Choroid plexus epithelial cell (primary cell): ENCODE results near the gene PDE9A.

Experiments used
- DNase-seq: peaks from one replicate; pipeline ENCODE4 v3.0.0-alpha.2; 2010; ENCODE audit warnings: low read depth
- H3K4me3 ChIP-seq: 2 replicates; pipeline ENCODE4 v1.5.1; 2011; ENCODE audit warnings: low read depth, mild to moderate bottlenecking, control low read depth, low read length, moderate library complexity
- TF ChIP-seq, protein P1 (sequence below): conservative IDR thresholded peaks from 2 replicates; pipeline ENCODE4 v1.5.1; 2011; ENCODE audit warnings: low read depth, mild to moderate bottlenecking, control low read depth, inconsistent platforms, low read length, moderate library complexity

Gene PDE9A

GRCh38 chr21:42673633-42674328, 20.4 kb downstream of the PDE9A start:
- TF ChIP-seq, protein P1, sequence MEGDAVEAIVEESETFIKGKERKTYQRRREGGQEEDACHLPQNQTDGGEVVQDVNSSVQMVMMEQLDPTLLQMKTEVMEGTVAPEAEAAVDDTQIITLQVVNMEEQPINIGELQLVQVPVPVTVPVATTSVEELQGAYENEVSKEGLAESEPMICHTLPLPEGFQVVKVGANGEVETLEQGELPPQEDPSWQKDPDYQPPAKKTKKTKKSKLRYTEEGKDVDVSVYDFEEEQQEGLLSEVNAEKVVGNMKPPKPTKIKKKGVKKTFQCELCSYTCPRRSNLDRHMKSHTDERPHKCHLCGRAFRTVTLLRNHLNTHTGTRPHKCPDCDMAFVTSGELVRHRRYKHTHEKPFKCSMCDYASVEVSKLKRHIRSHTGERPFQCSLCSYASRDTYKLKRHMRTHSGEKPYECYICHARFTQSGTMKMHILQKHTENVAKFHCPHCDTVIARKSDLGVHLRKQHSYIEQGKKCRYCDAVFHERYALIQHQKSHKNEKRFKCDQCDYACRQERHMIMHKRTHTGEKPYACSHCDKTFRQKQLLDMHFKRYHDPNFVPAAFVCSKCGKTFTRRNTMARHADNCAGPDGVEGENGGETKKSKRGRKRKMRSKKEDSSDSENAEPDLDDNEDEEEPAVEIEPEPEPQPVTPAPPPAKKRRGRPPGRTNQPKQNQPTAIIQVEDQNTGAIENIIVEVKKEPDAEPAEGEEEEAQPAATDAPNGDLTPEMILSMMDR: no peak
- DNase-seq: no peak

GRCh38 chr21:42674351-42674940, 21.0 kb downstream of the PDE9A start:
- DNase-seq: no peak
- TF ChIP-seq, protein P1: no peak
- H3K4me3 ChIP-seq: no peak overlapping the region

More at GRCh38 chr21:42673633-42674328, 20.4 kb downstream of the PDE9A start:
- no peak overlapping the region for H3K4me3 ChIP-seq

DNA sequence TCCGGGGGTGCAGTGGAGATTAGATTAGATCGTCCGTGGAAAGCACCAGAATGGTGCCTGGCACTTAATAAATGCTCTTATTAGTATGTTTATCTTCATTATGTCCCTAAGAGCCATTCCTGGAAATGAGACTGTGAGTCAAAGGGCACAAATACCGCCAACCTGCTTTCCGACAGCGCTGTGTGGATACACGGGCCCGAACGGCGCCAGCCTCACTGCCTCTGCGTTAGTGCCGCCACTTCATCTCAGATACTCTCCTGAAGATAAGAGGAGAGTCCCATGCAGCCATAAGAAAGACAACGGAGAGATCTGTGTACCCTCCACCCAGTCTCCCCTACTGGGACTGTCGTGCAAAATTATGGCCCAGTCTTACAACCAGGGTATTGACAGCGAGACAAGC, 22.0 kb downstream of the PDE9A start:
- DNase-seq: no peak
- TF ChIP-seq, protein P1: no peak
- no peak overlapping the region for H3K4me3 ChIP-seq

DNA sequence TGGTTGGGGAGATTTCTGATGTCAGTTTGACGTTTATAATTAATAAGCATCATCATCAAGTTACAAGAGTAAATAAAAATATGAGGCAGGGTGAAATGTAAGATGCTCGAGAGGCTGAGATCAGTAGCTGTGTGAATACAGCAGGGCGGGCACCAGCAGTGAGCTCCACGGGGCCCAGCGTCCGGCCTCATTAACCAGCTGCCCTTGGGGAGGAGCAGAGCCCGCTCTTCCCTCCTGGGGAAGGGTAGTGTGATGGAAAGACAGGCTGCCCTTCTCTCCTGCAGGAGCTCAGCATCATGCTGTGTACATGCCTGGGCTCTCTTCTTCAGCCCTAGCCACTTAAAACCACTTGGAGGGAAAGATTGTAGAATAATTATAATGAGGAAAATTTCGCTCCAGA, 23.4 kb downstream of the PDE9A start:
- DNase-seq: no peak
- H3K4me3 ChIP-seq: no peak overlapping the region
- TF ChIP-seq, protein P1: no peak

- DNase-seq: peak; percentile 93
- TF ChIP-seq, protein P1: no peak
- H3K4me3 ChIP-seq: no peak overlapping the region
Observed at GRCh38 chr21:42677339-42678321, 24.2 kb downstream of the PDE9A start.

GRCh38 chr21:42678618-42679295, 25.3 kb downstream of the PDE9A start:
- TF ChIP-seq, protein P1: no peak
- no peak for DNase-seq
- no peak overlapping the region for H3K4me3 ChIP-seq
